Liver (tissue), 3 donors: Measurements from ENCODE around the gene KRT4.

Experiments
- CTCF ChIP-seq: fragments of 150-350 bp; IDR thresholded peaks from 2 replicates; pipeline ENCODE4 v1.5.1; 2017; ENCODE audit warnings: improper control_type of control experiment, low read depth, low read length; ENCODE audit not compliant: missing input control
- EGR1 ChIP-seq, 2 donors: IDR thresholded peaks; 2 replicates each; pipeline ENCODE4 v1.6.1; 2016 to 2018; ENCODE audit warnings: antibody characterized with exemption in 2 of 2, low read depth in 2 of 2
- FOXA1 ChIP-seq: IDR thresholded peaks from 2 replicates; pipeline ENCODE4 v1.6.1; 2016; ENCODE audit warnings: antibody characterized with exemption
- GABPA ChIP-seq, 2 donors: IDR thresholded peaks in 1 of 2; conservative IDR thresholded peaks in 1 of 2; 2 replicates each; pipeline ENCODE4 v1.6.1; 2016; ENCODE audit warnings: antibody characterized with exemption in 2 of 2, mild to moderate bottlenecking in 1 of 2, moderate library complexity in 1 of 2
- HNF4A ChIP-seq, 2 donors: conservative IDR thresholded peaks; 2 replicates each; pipeline ENCODE4 v1.6.1; 2016; ENCODE audit warnings: antibody characterized with exemption in 2 of 2, mild to moderate bottlenecking in 2 of 2
- JUND ChIP-seq, 2 donors: IDR thresholded peaks; 2 replicates each; pipeline ENCODE4 v1.6.1; 2016; ENCODE audit warnings: antibody characterized with exemption in 2 of 2
- NR2F2 ChIP-seq: IDR thresholded peaks from 2 replicates; pipeline ENCODE4 v1.6.1; 2016; ENCODE audit warnings: antibody characterized with exemption
- RAD21 ChIP-seq, 2 donors: IDR thresholded peaks; 2 replicates each; pipeline ENCODE4 v1.6.1; 2016; ENCODE audit warnings: antibody characterized with exemption in 2 of 2, mild to moderate bottlenecking in 2 of 2
- RXRA ChIP-seq, 2 donors: IDR thresholded peaks; 2 replicates each; pipeline ENCODE4 v1.6.1; 2017 to 2018; ENCODE audit warnings: antibody characterized with exemption in 2 of 2, mild to moderate bottlenecking in 1 of 2
- TAF1 ChIP-seq: conservative IDR thresholded peaks from 2 replicates; pipeline ENCODE4 v1.6.1; 2016; ENCODE audit warnings: antibody characterized with exemption, mild to moderate bottlenecking
- YY1 ChIP-seq: IDR thresholded peaks from 2 replicates; pipeline ENCODE4 v1.6.1; 2016; ENCODE audit warnings: antibody characterized with exemption, mild to moderate bottlenecking
- ZBTB33 ChIP-seq: IDR thresholded peaks from 2 replicates; pipeline ENCODE4 v1.6.1; 2016; ENCODE audit warnings: antibody characterized with exemption
- TF ChIP-seq, protein P1 (sequence below): IDR thresholded peaks from 2 replicates; pipeline ENCODE4 v1.6.1; 2016; ENCODE audit warnings: antibody characterized with exemption
- TF ChIP-seq, protein P2 (sequence below): IDR thresholded peaks from 2 replicates; pipeline ENCODE4 v1.6.1; 2016; ENCODE audit warnings: antibody characterized with exemption, mild to moderate bottlenecking
- donor health status: healthy.
- donor health status: healthy.

- no peak for TF ChIP-seq CTCF
- TF ChIP-seq FOXA1, result no peak
- TF ChIP-seq TAF1, result no peak
- TF ChIP-seq EGR1 (IDR thresholded peaks at IDR 0.05; ENCODE audit: low read depth in 2 of 2), result no peak
- no peak for TF ChIP-seq RXRA (IDR thresholded peaks at IDR 0.05)
- TF ChIP-seq, protein P1, sequence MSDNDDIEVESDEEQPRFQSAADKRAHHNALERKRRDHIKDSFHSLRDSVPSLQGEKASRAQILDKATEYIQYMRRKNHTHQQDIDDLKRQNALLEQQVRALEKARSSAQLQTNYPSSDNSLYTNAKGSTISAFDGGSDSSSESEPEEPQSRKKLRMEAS, result no peak
- no peak for TF ChIP-seq ZBTB33
- no peak for TF ChIP-seq YY1
- TF ChIP-seq HNF4A (conservative IDR thresholded peaks at IDR 0.05), result no peak
- TF ChIP-seq NR2F2, result no peak
- TF ChIP-seq GABPA (IDR thresholded peaks at IDR 0.05 in 1 of 2, conservative IDR thresholded peaks at IDR 0.05 in 1 of 2), result no peak
- TF ChIP-seq RAD21 (IDR thresholded peaks at IDR 0.05), result no peak
- TF ChIP-seq JUND (IDR thresholded peaks at IDR 0.05), result no peak
- TF ChIP-seq, protein P2, sequence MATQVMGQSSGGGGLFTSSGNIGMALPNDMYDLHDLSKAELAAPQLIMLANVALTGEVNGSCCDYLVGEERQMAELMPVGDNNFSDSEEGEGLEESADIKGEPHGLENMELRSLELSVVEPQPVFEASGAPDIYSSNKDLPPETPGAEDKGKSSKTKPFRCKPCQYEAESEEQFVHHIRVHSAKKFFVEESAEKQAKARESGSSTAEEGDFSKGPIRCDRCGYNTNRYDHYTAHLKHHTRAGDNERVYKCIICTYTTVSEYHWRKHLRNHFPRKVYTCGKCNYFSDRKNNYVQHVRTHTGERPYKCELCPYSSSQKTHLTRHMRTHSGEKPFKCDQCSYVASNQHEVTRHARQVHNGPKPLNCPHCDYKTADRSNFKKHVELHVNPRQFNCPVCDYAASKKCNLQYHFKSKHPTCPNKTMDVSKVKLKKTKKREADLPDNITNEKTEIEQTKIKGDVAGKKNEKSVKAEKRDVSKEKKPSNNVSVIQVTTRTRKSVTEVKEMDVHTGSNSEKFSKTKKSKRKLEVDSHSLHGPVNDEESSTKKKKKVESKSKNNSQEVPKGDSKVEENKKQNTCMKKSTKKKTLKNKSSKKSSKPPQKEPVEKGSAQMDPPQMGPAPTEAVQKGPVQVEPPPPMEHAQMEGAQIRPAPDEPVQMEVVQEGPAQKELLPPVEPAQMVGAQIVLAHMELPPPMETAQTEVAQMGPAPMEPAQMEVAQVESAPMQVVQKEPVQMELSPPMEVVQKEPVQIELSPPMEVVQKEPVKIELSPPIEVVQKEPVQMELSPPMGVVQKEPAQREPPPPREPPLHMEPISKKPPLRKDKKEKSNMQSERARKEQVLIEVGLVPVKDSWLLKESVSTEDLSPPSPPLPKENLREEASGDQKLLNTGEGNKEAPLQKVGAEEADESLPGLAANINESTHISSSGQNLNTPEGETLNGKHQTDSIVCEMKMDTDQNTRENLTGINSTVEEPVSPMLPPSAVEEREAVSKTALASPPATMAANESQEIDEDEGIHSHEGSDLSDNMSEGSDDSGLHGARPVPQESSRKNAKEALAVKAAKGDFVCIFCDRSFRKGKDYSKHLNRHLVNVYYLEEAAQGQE, result no peak
These were observed 32.0 kb upstream of the KRT4 start for GRCh38 chr12:52845946-52846345.
